HL-60 (cell line): ENCODE data around the gene IL32.
A peak's percentile ranks its signal among the peaks of the same experiment; 100 is the strongest.
"Not testable (repeated sequence)": the region's sequence is repeated elsewhere in the genome, so short reads cannot be mapped to it uniquely, and the experiment has no call there.

Experiments
- DNase-seq, 2 experiments: peaks; one replicate each; pipeline ENCODE4 v3.0.0-alpha.2; 2010 to 2020; ENCODE audit warnings: low read depth in 1 of 2, low spot score in 1 of 2
- H3K27ac ChIP-seq: fragments of 250-450 bp; sonication (Bioruptor Pico); replicated peaks from 2 replicates; pipeline ENCODE4 v1.5.1; 2020; ENCODE audit warnings: mild to moderate bottlenecking, moderate library complexity
- H3K27me3 ChIP-seq: fragments of 250-450 bp; sonication (Bioruptor Pico); 2 replicates; pipeline ENCODE4 v1.5.1; 2021; ENCODE audit warnings: mild to moderate bottlenecking, moderate library complexity; ENCODE audit not compliant: insufficient read depth, poor library complexity, severe bottlenecking
- H3K4me3 ChIP-seq: replicated peaks from 2 replicates; pipeline ENCODE4 v1.5.1; 2011; ENCODE audit warnings: mild to moderate bottlenecking, control low read depth, low read length; ENCODE audit not compliant: insufficient read depth
- CTCF ChIP-seq: IDR thresholded peaks from one replicate; pipeline ENCODE4 v1.5.1; 2011; ENCODE audit warnings: low read length, control low read depth, inconsistent platforms; ENCODE audit not compliant: insufficient read depth
- GABPA ChIP-seq: IDR thresholded peaks from 2 replicates; pipeline ENCODE4 v1.6.1; 2012; ENCODE audit warnings: low read depth
- POLR2AphosphoS5 ChIP-seq: IDR thresholded peaks from 2 replicates; pipeline ENCODE4 v1.6.1; 2012; ENCODE audit warnings: low read depth
- SPI1 ChIP-seq: IDR thresholded peaks from 2 replicates; pipeline ENCODE4 v1.6.1; 2012; ENCODE audit warnings: low read depth, mild to moderate bottlenecking, borderline replicate concordance
- TF ChIP-seq, protein P1 (sequence below): IDR thresholded peaks from 2 replicates; pipeline ENCODE4 v1.6.1; 2012; ENCODE audit warnings: low read depth; ENCODE audit not compliant: insufficient replicate concordance

The IL32 gene

DNA sequence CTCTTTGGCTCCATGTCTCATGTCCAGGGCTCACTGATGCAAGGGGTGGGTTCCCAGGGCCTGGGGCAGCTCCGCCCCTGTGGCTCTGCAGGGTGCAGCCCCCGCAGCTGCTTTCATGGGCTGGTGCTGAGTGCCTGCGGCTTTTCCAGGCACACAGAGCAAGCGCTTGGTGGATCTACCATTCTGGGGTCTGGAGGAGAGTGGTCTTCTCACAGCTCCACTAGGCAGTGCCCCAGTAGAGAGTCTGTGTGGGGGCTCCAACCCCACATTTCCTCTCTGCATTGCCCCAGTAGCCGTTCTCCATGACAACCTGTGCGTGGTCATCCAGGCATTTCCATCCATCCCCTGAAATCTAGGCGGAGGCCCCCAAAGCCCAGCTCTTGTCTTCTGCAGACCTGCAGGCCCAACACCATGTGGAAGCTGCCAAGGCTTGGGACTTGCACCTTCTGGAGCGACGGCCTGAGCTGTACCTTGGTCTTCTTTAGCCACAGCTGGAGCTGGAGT, 5.2 kb downstream of the IL32 start:
- Histone ChIP-seq H3K27ac (no peak overlapping the region), H3K4me3 (no peak overlapping the region), H3K27me3 (no peaks in the 10 kb centered on the region)
- no peak for DNase-seq
- TF ChIP-seq GABPA (no peak), CTCF (no peak), SPI1 (no peak), POLR2AphosphoS5 (no peak)
- TF ChIP-seq, protein P1, sequence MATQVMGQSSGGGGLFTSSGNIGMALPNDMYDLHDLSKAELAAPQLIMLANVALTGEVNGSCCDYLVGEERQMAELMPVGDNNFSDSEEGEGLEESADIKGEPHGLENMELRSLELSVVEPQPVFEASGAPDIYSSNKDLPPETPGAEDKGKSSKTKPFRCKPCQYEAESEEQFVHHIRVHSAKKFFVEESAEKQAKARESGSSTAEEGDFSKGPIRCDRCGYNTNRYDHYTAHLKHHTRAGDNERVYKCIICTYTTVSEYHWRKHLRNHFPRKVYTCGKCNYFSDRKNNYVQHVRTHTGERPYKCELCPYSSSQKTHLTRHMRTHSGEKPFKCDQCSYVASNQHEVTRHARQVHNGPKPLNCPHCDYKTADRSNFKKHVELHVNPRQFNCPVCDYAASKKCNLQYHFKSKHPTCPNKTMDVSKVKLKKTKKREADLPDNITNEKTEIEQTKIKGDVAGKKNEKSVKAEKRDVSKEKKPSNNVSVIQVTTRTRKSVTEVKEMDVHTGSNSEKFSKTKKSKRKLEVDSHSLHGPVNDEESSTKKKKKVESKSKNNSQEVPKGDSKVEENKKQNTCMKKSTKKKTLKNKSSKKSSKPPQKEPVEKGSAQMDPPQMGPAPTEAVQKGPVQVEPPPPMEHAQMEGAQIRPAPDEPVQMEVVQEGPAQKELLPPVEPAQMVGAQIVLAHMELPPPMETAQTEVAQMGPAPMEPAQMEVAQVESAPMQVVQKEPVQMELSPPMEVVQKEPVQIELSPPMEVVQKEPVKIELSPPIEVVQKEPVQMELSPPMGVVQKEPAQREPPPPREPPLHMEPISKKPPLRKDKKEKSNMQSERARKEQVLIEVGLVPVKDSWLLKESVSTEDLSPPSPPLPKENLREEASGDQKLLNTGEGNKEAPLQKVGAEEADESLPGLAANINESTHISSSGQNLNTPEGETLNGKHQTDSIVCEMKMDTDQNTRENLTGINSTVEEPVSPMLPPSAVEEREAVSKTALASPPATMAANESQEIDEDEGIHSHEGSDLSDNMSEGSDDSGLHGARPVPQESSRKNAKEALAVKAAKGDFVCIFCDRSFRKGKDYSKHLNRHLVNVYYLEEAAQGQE = no peak

GRCh38 chr16:3071655-3072054, 6.2 kb downstream of the IL32 start:
- no peak for TF ChIP-seq SPI1
- TF ChIP-seq GABPA = no peak
- no peak for TF ChIP-seq CTCF
- TF ChIP-seq, protein P1 = no peak
- TF ChIP-seq POLR2AphosphoS5 = no peak
- no peak for DNase-seq
- Histone ChIP-seq H3K27me3 (no peaks in the 10 kb centered on the region), H3K4me3 (no peak overlapping the region), H3K27ac (no peak overlapping the region)

DNA sequence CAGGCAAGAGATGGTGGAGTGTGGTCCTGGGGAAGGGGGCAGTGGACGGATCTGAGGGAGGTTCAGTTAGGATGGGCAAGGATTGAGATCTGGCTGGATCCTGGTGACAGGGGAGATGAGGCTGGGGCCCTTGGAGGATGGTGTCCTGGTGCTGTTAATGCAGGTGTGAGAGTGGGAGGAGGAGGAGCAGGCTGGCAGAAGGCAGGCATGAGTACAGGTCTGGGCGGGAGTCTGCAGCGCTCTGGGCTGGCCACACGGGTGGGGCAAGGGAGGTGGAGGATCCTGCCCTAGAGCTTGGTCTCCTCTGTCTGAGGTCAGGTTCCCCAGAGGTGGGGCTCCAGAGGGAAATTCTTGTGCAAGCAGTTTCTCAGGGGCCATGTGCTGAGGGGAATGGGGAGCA, 6.7 kb downstream of the IL32 start:
- not testable (repeated sequence) for H3K4me3 ChIP-seq, H3K27ac ChIP-seq, H3K27me3 ChIP-seq
- DNase-seq = peak in 1 of 2 experiments; percentile 53

DNA sequence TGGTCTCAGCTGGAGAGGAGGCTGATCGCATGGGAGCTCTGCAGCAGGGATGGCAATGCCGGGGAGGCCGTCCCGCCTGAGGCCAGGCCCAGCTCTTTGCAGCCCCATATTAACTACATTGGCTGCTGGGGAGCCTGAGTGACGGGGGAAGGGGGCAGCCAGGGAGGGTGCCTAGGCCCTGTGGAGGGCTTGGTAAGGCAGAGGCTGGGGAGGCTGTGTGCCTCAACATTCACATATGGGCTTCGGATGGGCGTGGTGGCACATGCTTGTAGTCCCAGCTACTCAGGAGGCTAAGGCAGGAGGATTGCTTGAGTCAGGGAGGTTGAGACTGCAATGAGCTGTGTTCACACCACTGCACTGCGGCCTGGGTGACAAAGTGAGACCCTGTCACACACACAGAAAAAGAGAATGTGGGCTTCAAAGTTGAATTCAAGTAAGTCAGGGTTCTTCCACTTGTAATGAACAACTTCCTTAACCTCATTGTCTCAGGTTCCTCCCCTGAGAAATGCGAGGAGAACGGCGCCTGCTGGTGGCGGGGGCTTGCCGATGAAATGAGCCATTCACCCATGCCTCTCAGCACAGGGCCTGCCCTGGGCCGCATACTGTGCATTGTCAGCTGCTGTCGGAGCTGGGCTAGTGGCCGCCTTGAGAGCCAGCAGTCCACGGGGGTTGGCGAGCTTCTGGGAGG, 7.3 kb downstream of the IL32 start:
- H3K27me3 ChIP-seq, H3K4me3 ChIP-seq, H3K27ac ChIP-seq, DNase-seq: not testable (repeated sequence)

GRCh38 chr16:3073448-3073847, 8.0 kb downstream of the IL32 start:
- Histone ChIP-seq H3K27ac (peak overlapping the region; percentile 29; the same call in 1 of the 2 replicates), H3K4me3 (no peak overlapping the region), H3K27me3 (no peaks in the 10 kb centered on the region)
- no peak for DNase-seq
- no peak for TF ChIP-seq POLR2AphosphoS5
- TF ChIP-seq, protein P1 = no peak
